ENCODE results near the gene PADI3.

Gene PADI3

DNA sequence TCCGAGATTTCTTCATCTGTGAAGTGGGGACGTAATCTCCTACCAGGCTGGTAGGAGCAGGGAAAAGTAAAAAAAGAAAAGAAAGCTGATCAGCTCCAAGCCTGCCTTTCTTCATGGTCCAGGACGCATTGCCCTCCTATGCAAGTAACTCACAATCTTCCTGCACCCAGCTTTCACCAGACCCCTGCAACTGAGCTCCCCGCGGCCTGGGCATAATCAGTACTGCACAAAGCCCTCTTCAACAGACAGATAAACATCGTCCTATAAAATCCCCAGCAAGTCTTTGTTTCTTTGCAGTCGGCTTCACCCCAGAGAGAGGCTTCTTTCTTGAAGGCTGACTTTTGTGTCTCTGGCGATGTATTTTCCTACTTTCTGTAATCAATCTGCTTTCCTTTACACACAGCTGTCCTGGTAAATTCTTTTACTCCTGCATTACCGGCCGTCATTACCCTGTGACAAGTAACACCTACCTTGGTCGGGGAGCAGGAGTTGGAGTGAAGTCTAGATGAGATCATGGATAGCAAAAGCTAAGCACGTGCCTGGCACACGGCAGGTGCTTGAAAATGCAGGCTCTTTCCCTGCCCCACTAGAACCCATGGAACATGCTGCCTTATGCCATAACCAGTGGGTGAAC lies 35.6 kb upstream of the PADI3 start:
- TF ChIP-seq CTCF (IDR thresholded peaks at IDR 0.05; ENCODE audit: control extremely low read depth, extremely low read depth, low read depth, missing control alignments): no peak
- CTCF ChIA-PET: interaction anchor here (1.8 kb wide), 1 partner anchor 14 kb away, joined by 4 read pairs; no protein-coding TSS in a partner anchor
- POLR2A ChIA-PET: no interaction called here

DNA sequence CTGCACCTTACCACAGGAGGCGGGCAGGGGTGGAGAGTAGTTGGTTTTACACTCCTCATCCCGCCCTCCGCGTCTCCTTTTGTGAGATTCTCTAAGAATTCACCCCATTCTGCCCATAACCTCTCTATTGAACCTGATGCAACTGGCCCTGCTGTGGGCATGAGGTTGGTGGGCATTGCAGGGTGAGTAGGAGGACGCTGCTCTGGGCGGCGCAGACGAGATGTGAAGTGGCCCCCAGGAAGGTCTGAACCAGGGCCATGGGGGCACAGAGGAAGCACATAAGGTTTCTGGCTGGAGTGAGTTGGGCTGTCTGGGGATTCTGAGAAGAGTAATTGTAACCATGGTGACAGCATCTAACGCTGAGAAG lies 35.1 kb upstream of the PADI3 start:
- ChIA-PET CTCF (no interaction called here), POLR2A (no interaction called here)
- no peak for DNase-seq (ENCODE audit: extremely low spot score)
- TF ChIP-seq CTCF (IDR thresholded peaks at IDR 0.05; ENCODE audit: control extremely low read depth, extremely low read depth, low read depth, missing control alignments): no peak

More for the DNA sequence above, 35.6 kb upstream of the PADI3 start:
- no peak for DNase-seq (ENCODE audit: extremely low spot score)

DNA sequence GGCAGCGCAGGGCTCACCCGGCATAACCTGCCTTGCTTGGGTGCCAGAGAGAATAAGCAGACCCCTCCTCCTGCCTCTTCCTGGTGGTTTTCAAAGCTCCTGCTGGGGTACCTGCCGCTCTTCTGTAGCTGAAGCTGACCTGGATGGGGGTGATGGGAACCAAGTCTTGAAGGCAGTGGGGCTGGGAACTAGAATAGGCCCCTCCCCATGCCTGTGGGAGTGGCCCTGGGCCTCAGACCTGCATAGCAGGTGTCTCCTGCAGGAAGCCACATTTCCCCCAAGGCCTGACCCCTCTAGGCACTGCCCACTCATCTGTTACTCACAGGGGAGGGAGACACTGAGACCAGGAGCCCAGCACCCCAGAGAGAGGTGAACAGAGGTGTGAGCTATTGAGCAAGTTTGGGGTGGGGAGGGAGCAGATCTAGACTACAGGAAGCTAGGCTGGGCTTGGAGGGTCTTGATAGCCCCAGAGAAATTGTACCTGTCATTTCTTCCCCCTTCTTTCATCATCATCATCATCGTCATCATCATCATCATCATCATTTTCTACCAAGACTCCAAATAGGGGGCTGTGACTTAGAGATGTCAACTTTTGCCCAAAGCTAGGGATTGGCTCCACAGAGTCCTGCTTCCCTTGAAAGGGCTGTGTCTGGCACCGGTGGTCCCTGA lies 33.9 kb upstream of the PADI3 start:
- POLR2A ChIA-PET: no interaction called here
- CTCF ChIA-PET: no interaction called here
- TF ChIP-seq CTCF (IDR thresholded peaks at IDR 0.05; ENCODE audit: control extremely low read depth, extremely low read depth, low read depth, missing control alignments): no peak
- no peak for DNase-seq (ENCODE audit: extremely low spot score)

- DNase-seq (ENCODE audit: extremely low spot score): no peak
- ChIA-PET POLR2A (no interaction called here), CTCF (no interaction called here)
- no peak for TF ChIP-seq CTCF (IDR thresholded peaks at IDR 0.05; ENCODE audit: control extremely low read depth, extremely low read depth, low read depth, missing control alignments)
Measured at GRCh38 chr1:17215545-17215890, 33.4 kb upstream of the PADI3 start.

- no peak for TF ChIP-seq CTCF (IDR thresholded peaks at IDR 0.05; ENCODE audit: control extremely low read depth, extremely low read depth, low read depth, missing control alignments)
- CTCF ChIA-PET: no interaction called here
- POLR2A ChIA-PET: no interaction called here
- no peak for DNase-seq (ENCODE audit: extremely low spot score)
Measured at GRCh38 chr1:17216078-17216477, 32.8 kb upstream of the PADI3 start.

DNA sequence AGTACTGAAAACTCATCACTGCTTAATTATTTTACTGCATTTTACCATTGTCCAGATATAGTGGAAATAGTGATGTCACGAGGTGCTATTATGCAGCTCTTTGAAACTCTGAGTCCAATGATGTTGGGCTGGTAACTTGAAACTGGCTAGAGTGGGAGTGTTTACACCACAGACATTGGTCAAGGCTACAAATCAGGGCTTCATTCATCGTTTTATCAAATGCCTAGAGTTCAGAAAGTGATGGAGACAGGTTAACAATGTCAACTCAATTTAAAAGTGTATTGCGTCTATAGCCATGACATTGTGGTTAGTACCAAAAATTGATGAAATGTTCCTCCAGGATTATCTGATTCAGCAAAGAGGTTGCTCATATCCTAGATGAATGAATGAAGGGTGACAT lies 31.3 kb upstream of the PADI3 start:
- DNase-seq (ENCODE audit: extremely low spot score): no peak
- POLR2A ChIA-PET: no interaction called here
- no peak for TF ChIP-seq CTCF (IDR thresholded peaks at IDR 0.05; ENCODE audit: control extremely low read depth, extremely low read depth, low read depth, missing control alignments)
- CTCF ChIA-PET: no interaction called here
